Esophagus muscularis mucosa (tissue), 4 donors: ENCODE results near the gene PKLR.

Experiments used
- CTCF ChIP-seq, 3 experiments: fragments of 200-600 bp in 2 of 3; fragments of 450-650 bp in 1 of 3; sonication (generic) in 2 of 3; IDR thresholded peaks; one replicate each; pipeline ENCODE4 v1.5.1; 2017 to 2019; ENCODE audit warnings: antibody characterized with exemption in 3 of 3, mild to moderate bottlenecking in 2 of 3, moderate library complexity in 1 of 3
- EP300 ChIP-seq: sonication (generic); formaldehyde crosslinking; IDR thresholded peaks from one replicate; pipeline ENCODE4 v1.6.1; 2017; ENCODE audit warnings: antibody characterized with exemption
- POLR2AphosphoS5 ChIP-seq, 2 donors: sonication (generic); formaldehyde crosslinking; IDR thresholded peaks; one replicate each; pipeline ENCODE4 v1.6.1; 2017; ENCODE audit warnings: antibody characterized with exemption in 2 of 2

GRCh38 chr1:155296661-155297060, 4.6 kb downstream of the PKLR start:
- no peak for TF ChIP-seq EP300
- TF ChIP-seq CTCF (IDR thresholded peaks at IDR 0.05): no peak
- TF ChIP-seq POLR2AphosphoS5 (IDR thresholded peaks at IDR 0.05): no peak
